ENCODE measurements around the gene UROC1.

- TF ChIP-seq POLR2A (IDR thresholded peaks at IDR 0.05; ENCODE audit: low read length) (no peak), GATA1 (IDR thresholded peaks at IDR 0.05; ENCODE audit: low read depth, low read length) (no peak)
Measured at GRCh38 chr3:126446791-126447190, 70.8 kb downstream of the UROC1 start.
